OCI-LY1 (cell line): Measurements from ENCODE around the gene ARSI.

Experiments
- H2AFZ ChIP-seq: fragments of 200-600 bp; sonication (generic), shearing (Covaris generic); 2 replicates; pipeline ENCODE4 v1.6.0; 2014; ENCODE audit warnings: antibody characterized with exemption, mild to moderate bottlenecking, low read length
- H3F3A ChIP-seq: fragments of 200-600 bp; sonication (generic), shearing (Covaris generic); 2 replicates; pipeline ENCODE4 v1.6.0; 2014; ENCODE audit warnings: mild to moderate bottlenecking, antibody characterized with exemption, low read length, moderate library complexity; ENCODE audit not compliant: insufficient read depth
- H3K27ac ChIP-seq: fragments of 200-600 bp; sonication (generic); 2 replicates; pipeline ENCODE4 v1.5.1; 2014; ENCODE audit warnings: low read length, mixed run types, mild to moderate bottlenecking, low read depth; ENCODE audit not compliant: poor library complexity, severe bottlenecking
- H3K27me3 ChIP-seq: fragments of 200-600 bp; sonication (generic); 2 replicates; pipeline ENCODE4 v1.6.0; 2014; ENCODE audit warnings: antibody characterized with exemption, mild to moderate bottlenecking, low read length, moderate library complexity; ENCODE audit not compliant: insufficient read depth
- H3K36me3 ChIP-seq: fragments of 200-600 bp; sonication (generic); 2 replicates; pipeline ENCODE4 v1.6.1; 2014; ENCODE audit warnings: mild to moderate bottlenecking, antibody characterized with exemption, low read length, moderate library complexity, mixed read lengths; ENCODE audit not compliant: insufficient read depth
- H3K4me1 ChIP-seq: fragments of 200-600 bp; sonication (generic); 2 replicates; pipeline ENCODE4 v1.5.1; 2014; ENCODE audit warnings: mild to moderate bottlenecking, low read length, moderate library complexity; ENCODE audit not compliant: insufficient read depth, severe bottlenecking
- H3K4me2 ChIP-seq: fragments of 200-600 bp; sonication (generic), shearing (Covaris generic); 2 replicates; pipeline ENCODE4 v1.6.1; 2014; ENCODE audit warnings: low read length
- H3K4me3 ChIP-seq: fragments of 200-600 bp; sonication (generic); 2 replicates; pipeline ENCODE4 v1.5.1; 2014; ENCODE audit warnings: low read length, low read depth, mild to moderate bottlenecking, mixed read lengths; ENCODE audit not compliant: poor library complexity, severe bottlenecking
- H3K79me2 ChIP-seq: fragments of 200-600 bp; shearing (Covaris generic); 2 replicates; pipeline ENCODE4 v1.6.1; 2016; ENCODE audit warnings: mixed run types, low read length, mixed read lengths; ENCODE audit not compliant: insufficient read depth
- H3K9ac ChIP-seq: fragments of 200-600 bp; sonication (generic), shearing (Covaris generic); 2 replicates; pipeline ENCODE4 v1.6.1; 2014; ENCODE audit warnings: mild to moderate bottlenecking, low read length, mixed read lengths
- H3K9me2 ChIP-seq: fragments of 200-600 bp; sonication (generic), shearing (Covaris generic); 2 replicates; pipeline ENCODE4 v1.6.1; 2014; ENCODE audit warnings: low read depth, mild to moderate bottlenecking, low read length, mixed read lengths
- H3K9me3 ChIP-seq: fragments of 200-600 bp; shearing (Covaris generic); 2 replicates; pipeline ENCODE4 v1.6.1; 2014; ENCODE audit warnings: low read length, mixed read lengths
- H4K20me1 ChIP-seq: fragments of 200-600 bp; sonication (generic), shearing (Covaris generic); 2 replicates; pipeline ENCODE4 v1.6.0; 2016; ENCODE audit warnings: mild to moderate bottlenecking, low read length; ENCODE audit not compliant: insufficient read depth
- CTCF ChIP-seq: fragments of 200-600 bp; sonication (generic), shearing (Covaris generic); IDR thresholded peaks from 2 replicates; pipeline ENCODE4 v1.5.1; 2017; ENCODE audit warnings: mild to moderate bottlenecking, antibody characterized with exemption, low read length, moderate library complexity, mixed read lengths
- EZH2 ChIP-seq: fragments of 200-600 bp; sonication (generic), shearing (Covaris generic); IDR thresholded peaks from 2 replicates; pipeline ENCODE4 v1.8.0; 2017; ENCODE audit warnings: borderline replicate concordance, mixed run types, mild to moderate bottlenecking, antibody characterized with exemption, low read length, moderate library complexity, mixed read lengths

ARSI gene

GRCh38 chr5:150294551-150295071, 8.1 kb downstream of the ARSI start:
- no peaks in the 10 kb centered on the region for H3K9me2 ChIP-seq
- no peaks in the 10 kb centered on the region; the same call in 1 of the 2 replicates for H3K27me3 ChIP-seq
- H3K36me3 ChIP-seq: no peaks in the 10 kb centered on the region
- H3K9me3 ChIP-seq: no peaks in the 10 kb centered on the region
- H3K79me2 ChIP-seq: no peaks in the 10 kb centered on the region
- H2AFZ ChIP-seq: no peak overlapping the region
- no peak overlapping the region for H3K27ac ChIP-seq
- H4K20me1 ChIP-seq: no peaks in the 10 kb centered on the region
- no peak for TF ChIP-seq EZH2
- TF ChIP-seq CTCF: no peak
- H3F3A ChIP-seq: no peaks in the 10 kb centered on the region
- H3K4me2 ChIP-seq: no peak overlapping the region
- H3K4me1 ChIP-seq: no peaks in the 10 kb centered on the region
- H3K9ac ChIP-seq: no peak overlapping the region
- no peak overlapping the region for H3K4me3 ChIP-seq

GRCh38 chr5:150293091-150293941, 9.4 kb downstream of the ARSI start:
- no peak overlapping the region for H3K4me2 ChIP-seq
- TF ChIP-seq EZH2: no peak

GRCh38 chr5:150291388-150292385, 11.0 kb downstream of the ARSI start:
- H3K4me1 ChIP-seq: no peaks in the 10 kb centered on the region

More at GRCh38 chr5:150293091-150293941, 9.4 kb downstream of the ARSI start:
- H2AFZ ChIP-seq: no peak overlapping the region
- no peaks in the 10 kb centered on the region for H3K4me1 ChIP-seq
- no peak overlapping the region for H3K27ac ChIP-seq
- H3K27me3 ChIP-seq: no peaks in the 10 kb centered on the region; the same call in 1 of the 2 replicates
- H3K9ac ChIP-seq: no peak overlapping the region
- H3K9me3 ChIP-seq: no peaks in the 10 kb centered on the region
- H3K36me3 ChIP-seq: no peaks in the 10 kb centered on the region
- H3K9me2 ChIP-seq: no peaks in the 10 kb centered on the region
- no peaks in the 10 kb centered on the region for H4K20me1 ChIP-seq
- H3K79me2 ChIP-seq: no peaks in the 10 kb centered on the region
- no peak overlapping the region for H3K4me3 ChIP-seq
- no peaks in the 10 kb centered on the region for H3F3A ChIP-seq

More at GRCh38 chr5:150291388-150292385, 11.0 kb downstream of the ARSI start:
- H3K9me2 ChIP-seq: no peaks in the 10 kb centered on the region
- H3K4me2 ChIP-seq: no peak overlapping the region
- H3K36me3 ChIP-seq: no peaks in the 10 kb centered on the region
- no peaks in the 10 kb centered on the region for H4K20me1 ChIP-seq
- H3F3A ChIP-seq: no peaks in the 10 kb centered on the region
- no peak overlapping the region for H2AFZ ChIP-seq
- H3K9ac ChIP-seq: no peak overlapping the region
- no peaks in the 10 kb centered on the region for H3K9me3 ChIP-seq
- H3K4me3 ChIP-seq: no peak overlapping the region
- TF ChIP-seq EZH2: no peak
- TF ChIP-seq CTCF: no peak
- H3K27me3 ChIP-seq: no peaks in the 10 kb centered on the region; the same call in 1 of the 2 replicates
- no peak overlapping the region for H3K27ac ChIP-seq
- no peaks in the 10 kb centered on the region for H3K79me2 ChIP-seq
